ENCODE results near the gene ARMC9.

DNA sequence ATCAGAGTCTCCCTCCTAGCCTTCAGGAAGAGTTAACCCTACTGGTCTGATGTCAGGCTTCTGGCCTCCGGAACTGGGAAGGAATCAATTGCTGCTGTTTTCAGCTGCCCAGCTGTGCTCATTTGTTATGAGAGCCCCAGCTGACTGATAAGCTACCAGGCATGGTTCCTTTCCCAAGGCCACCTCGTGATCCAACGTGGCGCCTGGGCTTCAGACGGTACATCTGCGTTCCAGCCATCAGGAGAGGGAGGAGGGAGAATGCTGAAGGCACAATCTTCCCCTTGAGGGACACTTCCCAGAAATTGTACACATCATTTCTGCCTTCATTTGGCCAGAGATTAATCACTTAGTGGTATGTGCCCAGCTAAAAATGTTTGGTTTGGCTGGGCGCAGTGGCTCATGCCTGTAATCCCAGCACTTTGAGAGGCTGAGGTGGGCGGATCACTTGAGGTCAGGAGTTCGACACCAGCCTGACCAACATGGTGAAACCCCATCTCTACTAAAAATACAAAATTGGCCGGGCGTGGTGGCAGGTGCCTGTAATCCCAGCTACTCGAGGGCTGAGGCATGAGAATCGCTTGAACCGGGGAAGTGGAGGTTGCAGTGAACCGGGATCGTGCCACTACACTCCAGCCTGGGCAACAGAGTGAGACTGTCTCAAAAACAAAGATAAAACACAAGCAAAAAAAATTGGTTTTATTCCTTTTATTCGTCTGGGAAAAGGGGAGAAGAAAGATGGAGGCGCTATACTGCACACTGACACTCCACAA lies 10.5 kb upstream of the ARMC9 start:
- TF ChIP-seq CTCF (IDR thresholded peaks at IDR 0.05) (no peak), POLR2AphosphoS5 (IDR thresholded peaks at IDR 0.05; ENCODE audit: low read depth, low read length) (no peak)
